GM12878 (cell line): ENCODE data around the gene PRMT1. TPM values are rescaled to one million over a fixed set of nuclear protein-coding genes. Genes with fewer than 3 reads are reported as not detected.

Source experiments
- ATAC-seq: fragments of 200-7000 bp; cut with Tn5 transposase; 3 replicates; pipeline ENCODE4 v1.9.1; 2020; ENCODE audit warnings: mild to moderate bottlenecking, moderate library complexity
- BruUV-seq: library from RNA; stranded (reverse); fragments of 400-500 nt; replicated peaks from 2 replicates; lab custom pipeline; 2021; lab: Mats Ljungman, UMichigan
- CTCF ChIA-PET: fragments of 300-600 bp; sonication (Branson Sonifier 250); formaldehyde crosslinking; extraction: SDS; loops from one replicate; lab custom pipeline; 2021; ENCODE audit warnings: inconsistent platforms; lab: Yijun Ruan, JAX
- POLR2A ChIA-PET: fragments of 350-600 bp; formaldehyde crosslinking; extraction: SDS; loops from one replicate; lab custom pipeline; 2021; ENCODE audit warnings: inconsistent platforms; lab: Charles Lee
- RAD21 ChIA-PET: fragments of 300-600 bp; sonication (Branson Sonifier 250); formaldehyde crosslinking; loops from one replicate; lab custom pipeline; 2023; ENCODE audit warnings: antibody characterized with exemption; ENCODE audit not compliant: unreplicated experiment; lab: Charles Lee
- SMC1A ChIA-PET: fragments of 300-600 bp; sonication (Branson Sonifier 250); formaldehyde crosslinking; loops from one replicate; lab custom pipeline; 2023; ENCODE audit not compliant: unreplicated experiment, uncharacterized antibody; lab: Charles Lee
- DNase-seq: peaks from one replicate; pipeline ENCODE4 v3.0.0-alpha.2; 2011; ENCODE audit warnings: low read depth, low spot score
- FAIRE-seq: peaks from 3 replicates; lab custom pipeline; 2011; peaks lifted over from hg19 to GRCh38; lab: Jason Lieb, UNC
- H2AFZ ChIP-seq: 2 replicates; pipeline ENCODE4 v1.6.0; 2011; ENCODE audit warnings: low read depth, low read length, control low read depth; ENCODE audit not compliant: control insufficient read depth
- H3K27ac ChIP-seq: 2 replicates; pipeline ENCODE4 v1.5.1; 2011; ENCODE audit warnings: control low read depth; ENCODE audit not compliant: control insufficient read depth, insufficient read depth
- H3K27me3 ChIP-seq, 2 experiments: replicated peaks in 1 of 2; 2 replicates each; pipeline versions ENCODE4 v1.6.0 to v1.6.1; 2011; ENCODE audit warnings: low read length in 1 of 2; ENCODE audit not compliant: control insufficient read depth in 2 of 2, insufficient read depth in 2 of 2
- H3K36me3 ChIP-seq, 2 experiments: 2 replicates each; pipeline ENCODE4 v1.5.1; 2011; ENCODE audit warnings: low read length in 1 of 2; ENCODE audit not compliant: control insufficient read depth in 2 of 2, insufficient read depth in 2 of 2
- H3K4me1 ChIP-seq: 2 replicates; pipeline ENCODE4 v1.6.1; 2011; ENCODE audit warnings: mild to moderate bottlenecking, low read length, moderate library complexity, mixed read lengths; ENCODE audit not compliant: control insufficient read depth, insufficient read depth
- H3K4me2 ChIP-seq: 2 replicates; pipeline ENCODE4 v1.6.0; 2011; ENCODE audit warnings: control low read depth; ENCODE audit not compliant: control insufficient read depth, insufficient read depth
- H3K4me3 ChIP-seq: fragments of 200-600 bp; sonication (generic); 2 replicates; pipeline ENCODE4 v1.5.1; 2016
- H3K79me2 ChIP-seq: 2 replicates; pipeline ENCODE4 v1.6.0; 2011; ENCODE audit warnings: low read length; ENCODE audit not compliant: control insufficient read depth, insufficient read depth
- H3K9ac ChIP-seq: 2 replicates; pipeline ENCODE4 v1.8.0; 2011; ENCODE audit warnings: low read length, control low read depth, mixed read lengths; ENCODE audit not compliant: control insufficient read depth, insufficient read depth
- H3K9me3 ChIP-seq: replicated peaks from 3 replicates; pipeline ENCODE4 v1.5.1; 2011; ENCODE audit warnings: mild to moderate bottlenecking, low read length; ENCODE audit not compliant: control insufficient read depth, insufficient read depth
- H4K20me1 ChIP-seq: 2 replicates; pipeline ENCODE4 v1.6.0; 2011; ENCODE audit not compliant: control insufficient read depth, insufficient read depth
- DPF2 ChIP-seq: fragments of 450-650 bp; IDR thresholded peaks from 2 replicates; pipeline ENCODE4 v1.6.1; 2017; ENCODE audit warnings: mild to moderate bottlenecking
- MTA3 ChIP-seq: IDR thresholded peaks from 2 replicates; pipeline ENCODE4 v1.6.1; 2012; ENCODE audit warnings: low read length, inconsistent platforms, borderline replicate concordance
- NFYA ChIP-seq: IDR thresholded peaks from 2 replicates; pipeline ENCODE4 v1.6.1; 2011; ENCODE audit warnings: low read depth, mild to moderate bottlenecking, low read length, improper control_type of control experiment, borderline replicate concordance
- RAD51 ChIP-seq: fragments of 450-650 bp; IDR thresholded peaks from 2 replicates; pipeline ENCODE4 v1.6.1; 2016; ENCODE audit warnings: moderate library complexity, mild to moderate bottlenecking, inconsistent platforms
- SMARCA5 ChIP-seq: fragments of 450-650 bp; IDR thresholded peaks from 2 replicates; pipeline ENCODE4 v1.6.1; 2017; ENCODE audit warnings: mild to moderate bottlenecking
- WGBS: methylation state at CpG from one replicate; pipeline ENCODE4 v1.1.6; 2016; ENCODE audit warnings: low lambda C conversion rate; ENCODE audit not compliant: insufficient replicate concordance, insufficient coverage; ENCODE audit errors: missing lambda C conversion rate; 5-methylcytosine and 5-hydroxymethylcytosine counted together
- in situ Hi-C: fragments of 300-500 bp; cut with MboI; formaldehyde crosslinking; loops from 9 replicates; pipeline ENCODE4 v1.14.3; 2018; ENCODE audit warnings: mixed read lengths
- intact Hi-C: fragments of 100-400 bp; cut with micrococcal nuclease; formaldehyde crosslinking; loops from one replicate; pipeline ENCODE4 v1.14.2; 2022; ENCODE audit not compliant: unreplicated experiment
- polyA plus RNA-seq, 11 experiments: library from polyadenylated mRNA; depleted of rRNA in 4 of 11; unstranded in 6 of 11; stranded (reverse) in 5 of 11; fragments of >200 nt; fragmentation: Nextera tagmentation in 4 of 11; fragmentation: Illumina TruSeq in 1 of 11; extraction: Ambion mirVana in 4 of 11; extraction: Trizol in 1 of 11; gene quantifications; 1 replicate in 1 of 11; 2 replicates in 10 of 11; pipeline versions ENCODE4 v1.2.1 to v1.2.3, GENCODE V29; 2011 to 2016; ENCODE audit warnings: inconsistent platforms in 2 of 11, missing spikeins in 2 of 11, low read depth in 1 of 11
- total RNA-seq, 4 experiments: library from RNA; depleted of rRNA in 3 of 4; stranded (reverse); fragments of >200 nt in 3 of 4; fragmentation: Illumina TruSeq in 1 of 4; extraction: Trizol in 1 of 4; gene quantifications; 2 replicates each; pipeline versions ENCODE4 v1.2.1 to v1.2.3, GENCODE V29; 2013 to 2021
- TF ChIP-seq, protein P1 (sequence below): fragments of 450-650 bp; IDR thresholded peaks from 2 replicates; pipeline ENCODE4 v1.6.1; 2017; ENCODE audit warnings: mild to moderate bottlenecking, low read depth, inconsistent platforms; ENCODE audit not compliant: poor library complexity, severe bottlenecking
- TF ChIP-seq, protein P2 (sequence below): fragments of 450-650 bp; IDR thresholded peaks from 2 replicates; pipeline ENCODE4 v1.6.1; 2016; ENCODE audit warnings: mild to moderate bottlenecking

The PRMT1 gene
- total and polyA plus RNA-seq, 10 of the 15 experiments (the other 5 are each of a cell fraction or from before 2014, with no cell fraction given): 19.9 to 667 (median 444) TPM

DNA sequence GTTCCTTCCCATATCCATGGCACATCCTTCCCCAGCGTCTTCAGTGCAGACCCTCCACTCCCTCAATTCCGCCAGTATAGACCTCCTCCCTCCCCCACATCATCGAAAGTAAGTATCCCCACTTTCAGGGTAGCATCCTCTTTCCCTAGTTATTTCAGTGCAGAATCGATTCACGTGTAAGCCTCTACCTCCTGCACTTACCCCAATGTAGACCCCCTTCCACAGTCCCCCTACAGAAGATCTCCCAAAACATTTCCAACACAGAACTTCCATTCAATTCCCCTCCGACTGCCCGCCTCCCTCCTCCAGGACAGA lies 12.1 kb upstream of the PRMT1 start:
- Histone ChIP-seq H3K27me3 (no peaks in the 10 kb centered on the region), H3K9me3 (no peaks in the 10 kb centered on the region), H4K20me1 (peaks cover 4% of the 10 kb centered on the region)
- WGBS: 0% methylated on average over 7 of the region's 7 CpGs
- TF ChIP-seq MTA3 (peak; percentile 80; the same call in 1 of the 2 replicates), RAD51 (no peak), DPF2 (0 out of 2 replicates have a peak, but pooled peaks have one; percentile 18), NFYA (no peak), SMARCA5 (0 out of 2 replicates have a peak, but pooled peaks have one; percentile 2)
- TF ChIP-seq, protein P1, sequence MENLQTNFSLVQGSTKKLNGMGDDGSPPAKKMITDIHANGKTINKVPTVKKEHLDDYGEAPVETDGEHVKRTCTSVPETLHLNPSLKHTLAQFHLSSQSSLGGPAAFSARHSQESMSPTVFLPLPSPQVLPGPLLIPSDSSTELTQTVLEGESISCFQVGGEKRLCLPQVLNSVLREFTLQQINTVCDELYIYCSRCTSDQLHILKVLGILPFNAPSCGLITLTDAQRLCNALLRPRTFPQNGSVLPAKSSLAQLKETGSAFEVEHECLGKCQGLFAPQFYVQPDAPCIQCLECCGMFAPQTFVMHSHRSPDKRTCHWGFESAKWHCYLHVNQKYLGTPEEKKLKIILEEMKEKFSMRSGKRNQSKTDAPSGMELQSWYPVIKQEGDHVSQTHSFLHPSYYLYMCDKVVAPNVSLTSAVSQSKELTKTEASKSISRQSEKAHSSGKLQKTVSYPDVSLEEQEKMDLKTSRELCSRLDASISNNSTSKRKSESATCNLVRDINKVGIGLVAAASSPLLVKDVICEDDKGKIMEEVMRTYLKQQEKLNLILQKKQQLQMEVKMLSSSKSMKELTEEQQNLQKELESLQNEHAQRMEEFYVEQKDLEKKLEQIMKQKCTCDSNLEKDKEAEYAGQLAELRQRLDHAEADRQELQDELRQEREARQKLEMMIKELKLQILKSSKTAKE: no peak
- TF ChIP-seq, protein P2, sequence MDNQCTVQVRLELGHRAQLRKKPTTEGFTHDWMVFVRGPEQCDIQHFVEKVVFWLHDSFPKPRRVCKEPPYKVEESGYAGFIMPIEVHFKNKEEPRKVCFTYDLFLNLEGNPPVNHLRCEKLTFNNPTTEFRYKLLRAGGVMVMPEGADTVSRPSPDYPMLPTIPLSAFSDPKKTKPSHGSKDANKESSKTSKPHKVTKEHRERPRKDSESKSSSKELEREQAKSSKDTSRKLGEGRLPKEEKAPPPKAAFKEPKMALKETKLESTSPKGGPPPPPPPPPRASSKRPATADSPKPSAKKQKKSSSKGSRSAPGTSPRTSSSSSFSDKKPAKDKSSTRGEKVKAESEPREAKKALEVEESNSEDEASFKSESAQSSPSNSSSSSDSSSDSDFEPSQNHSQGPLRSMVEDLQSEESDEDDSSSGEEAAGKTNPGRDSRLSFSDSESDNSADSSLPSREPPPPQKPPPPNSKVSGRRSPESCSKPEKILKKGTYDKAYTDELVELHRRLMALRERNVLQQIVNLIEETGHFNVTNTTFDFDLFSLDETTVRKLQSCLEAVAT: peak; percentile 44; the same call in 1 of the 2 replicates
- TF ChIP-seq, all 136 proteins: peak for 4
- H2AFZ ChIP-seq: peak overlapping the region; percentile 91
- H3K9ac ChIP-seq: peak overlapping the region; percentile 97
- peak overlapping the region; percentile 91 for H3K27ac ChIP-seq
- H3K4me2 ChIP-seq: peak overlapping the region; percentile 91
- intact Hi-C loops (loop anchor here (2.0 kb wide), 1 partner anchor 22 kb away; the partner anchor contains the start of gene SCAF1), in situ Hi-C loops (loop anchor here (5.0 kb wide), 1 partner anchor 168 kb away; the partner anchor contains the start of gene RPS11)
- no peak for FAIRE-seq
- CTCF ChIA-PET: interaction anchor here (0.6 to 5.5 kb wide), 6 partner anchors 11 to 707 kb away, joined by 3 to 80 read pairs (median 8); partner anchors contain the start of genes PRMT1, PRRG2 and SCAF1
- SMC1A ChIA-PET: interaction anchor here (1.7 to 2.2 kb wide), 5 partner anchors 11 to 72 kb away, joined by 4 to 9 read pairs (median 7); partner anchors contain the start of gene RRAS
- no peak for DNase-seq
- H3K79me2 ChIP-seq: peaks cover 36% of the 10 kb centered on the region
- peaks cover 12 to 17% of the 10 kb centered on the region in 2 experiments for H3K36me3 ChIP-seq
- ATAC-seq: no peak
- RAD21 ChIA-PET: interaction anchor here (0.8 to 3.4 kb wide), 8 partner anchors 10 to 75 kb away, joined by 3 to 34 read pairs (median 6); partner anchors contain the start of genes PRMT1, RRAS and SCAF1
- POLR2A ChIA-PET: interaction anchor here (0.6 to 6.0 kb wide), 10 partner anchors 12 to 329 kb away, joined by 3 to 126 read pairs (median 5); partner anchors contain the start of genes AP2A1, NOSIP, PRMT1 and PRRG2
- H3K4me3 ChIP-seq: peak overlapping the region; percentile 99
- BruUV-seq: no TSS peak
- H3K4me1 ChIP-seq: peaks cover 14% of the 10 kb centered on the region
